ENCODE measurements around the gene ARHGAP26. TPM values are rescaled to one million over a fixed set of nuclear protein-coding genes. Genes with fewer than 3 reads are reported as not detected.
"Not testable (repeated sequence)": the region's sequence is repeated elsewhere in the genome, so short reads cannot be mapped to it uniquely, and the experiment has no call there.

Gene ARHGAP26
- total RNA-seq, 4 donors from 2014 or later, result 12.4 to 49.5 (median 31.8) TPM

- H3K27me3 ChIP-seq, result no peaks in the 10 kb centered on the region
- no peak overlapping the region for H3K4me3 ChIP-seq
- H3K4me1 ChIP-seq, result peaks cover 12 to 13% of the 10 kb centered on the region in 2 donors
- H3K27ac ChIP-seq, result no peak overlapping the region
- intact Hi-C loops (cut with DNase I; ENCODE audit: low total_unique reads), result no loop called here
- no peaks in the 10 kb centered on the region for H3K36me3 ChIP-seq
- H3K9me3 ChIP-seq, result no peaks in the 10 kb centered on the region
- TF ChIP-seq POLR2A (IDR thresholded peaks at IDR 0.05), result no peak
- TF ChIP-seq CTCF (IDR thresholded peaks at IDR 0.05), result no peak
- no peak for DNase-seq
These were observed 213.8 kb downstream of the ARHGAP26 start for GRCh38 chr5:142984011-142984410.

- H3K4me3 ChIP-seq, result no peak overlapping the region
- peaks cover 12 to 13% of the 10 kb centered on the region in 2 donors for H3K4me1 ChIP-seq
- no peak for DNase-seq
- intact Hi-C loops (cut with DNase I; ENCODE audit: low total_unique reads), result no loop called here
- no peaks in the 10 kb centered on the region for H3K36me3 ChIP-seq
- no peak for TF ChIP-seq CTCF (IDR thresholded peaks at IDR 0.05)
- no peak for TF ChIP-seq POLR2A (IDR thresholded peaks at IDR 0.05)
- no peak overlapping the region for H3K27ac ChIP-seq
- no peaks in the 10 kb centered on the region for H3K27me3 ChIP-seq
- H3K9me3 ChIP-seq, result no peaks in the 10 kb centered on the region
These were observed 214.3 kb downstream of the ARHGAP26 start for GRCh38 chr5:142984525-142984924.

GRCh38 chr5:142989270-142989669, 219.1 kb downstream of the ARHGAP26 start:
- H3K27ac ChIP-seq; H3K4me3 ChIP-seq; H3K9me3 ChIP-seq; H3K36me3 ChIP-seq; H3K27me3 ChIP-seq; intact Hi-C loops (cut with DNase I; ENCODE audit: low total_unique reads); DNase-seq; H3K4me1 ChIP-seq: not testable (repeated sequence)

GRCh38 chr5:142990073-142990472, 219.9 kb downstream of the ARHGAP26 start:
- H3K27ac ChIP-seq; H3K36me3 ChIP-seq; H3K4me1 ChIP-seq; H3K4me3 ChIP-seq; intact Hi-C loops (cut with DNase I; ENCODE audit: low total_unique reads); H3K27me3 ChIP-seq; H3K9me3 ChIP-seq; DNase-seq: not testable (repeated sequence)

- Histone ChIP-seq H3K9me3 (no peaks in the 10 kb centered on the region), H3K4me3 (no peak overlapping the region), H3K27ac (no peak overlapping the region), H3K4me1 (no peaks in the 10 kb centered on the region), H3K27me3 (no peaks in the 10 kb centered on the region), H3K36me3 (no peaks in the 10 kb centered on the region)
- DNase-seq, result no peak
- intact Hi-C loops (cut with DNase I; ENCODE audit: low total_unique reads), result no loop called here
- TF ChIP-seq POLR2A (IDR thresholded peaks at IDR 0.05) (no peak), CTCF (IDR thresholded peaks at IDR 0.05) (no peak)
These were observed 224.0 kb downstream of the ARHGAP26 start for GRCh38 chr5:142994218-142994617.

- H3K27me3 ChIP-seq; H3K4me3 ChIP-seq; H3K36me3 ChIP-seq; H3K27ac ChIP-seq; H3K9me3 ChIP-seq; H3K4me1 ChIP-seq; intact Hi-C loops (cut with DNase I; ENCODE audit: low total_unique reads); DNase-seq: not testable (repeated sequence)
These were observed 225.4 kb downstream of the ARHGAP26 start for GRCh38 chr5:142995621-142996020.

GRCh38 chr5:142997591-142997990, 227.4 kb downstream of the ARHGAP26 start:
- H3K4me3 ChIP-seq, result no peak overlapping the region
- no peak for DNase-seq
- H3K27ac ChIP-seq, result no peak overlapping the region
- H3K27me3 ChIP-seq, result no peaks in the 10 kb centered on the region
- no peaks in the 10 kb centered on the region for H3K9me3 ChIP-seq
- H3K4me1 ChIP-seq, result peaks cover 0 to 7% of the 10 kb centered on the region in 2 donors
- no peaks in the 10 kb centered on the region for H3K36me3 ChIP-seq
- intact Hi-C loops (cut with DNase I; ENCODE audit: low total_unique reads), result no loop called here
- TF ChIP-seq POLR2A (IDR thresholded peaks at IDR 0.05) (no peak), CTCF (IDR thresholded peaks at IDR 0.05) (no peak)
